ENCODE data around the gene RCN1.
"Not testable (repeated sequence)": the region's sequence is repeated elsewhere in the genome, so short reads cannot be mapped to it uniquely, and the experiment has no call there.

RCN1 gene

DNA sequence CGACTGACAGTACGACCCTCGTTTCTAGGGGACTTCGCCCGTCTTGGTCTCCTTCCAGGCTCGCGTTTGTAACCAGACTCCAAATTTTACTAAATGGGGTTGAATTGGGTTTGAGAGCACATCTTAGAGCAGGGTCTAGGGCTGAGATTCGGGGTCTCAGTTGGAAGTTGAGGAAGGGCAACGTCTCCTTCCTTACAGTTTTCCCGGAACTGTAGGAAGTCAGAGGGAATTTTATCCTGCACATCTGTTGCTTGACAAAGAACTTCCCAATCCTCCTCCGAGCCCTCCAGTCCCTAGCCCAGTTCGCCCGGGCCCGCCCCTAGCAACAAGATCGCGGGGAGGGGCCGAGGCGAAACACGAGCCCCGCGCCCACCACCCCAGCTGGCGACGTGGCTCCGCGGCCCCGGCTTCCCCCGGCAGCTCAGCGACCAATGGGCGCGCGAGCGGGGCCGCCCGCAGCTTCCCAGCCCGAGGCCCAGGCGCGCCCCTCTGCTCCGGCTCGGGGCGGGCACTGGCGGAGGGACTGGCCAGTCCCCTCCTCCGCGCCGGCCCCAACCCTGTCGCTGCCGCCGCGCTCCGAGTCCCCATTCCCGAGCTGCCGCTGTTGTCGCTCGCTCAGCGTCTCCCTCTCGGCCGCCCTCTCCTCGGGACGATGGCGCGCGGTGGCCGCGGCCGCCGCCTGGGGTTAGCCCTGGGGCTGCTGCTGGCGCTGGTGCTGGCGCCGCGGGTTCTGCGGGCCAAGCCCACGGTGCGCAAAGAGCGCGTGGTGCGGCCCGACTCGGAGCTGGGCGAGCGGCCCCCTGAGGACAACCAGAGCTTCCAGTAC lies at the start of gene RCN1:
Gene RCN1 (plus strand): TSS at position 530 of the 826 bp plus-strand sequence. CDS start 123 bp downstream, at position 653.
- DNase-seq: peak; percentile 17 to 56

DNA sequence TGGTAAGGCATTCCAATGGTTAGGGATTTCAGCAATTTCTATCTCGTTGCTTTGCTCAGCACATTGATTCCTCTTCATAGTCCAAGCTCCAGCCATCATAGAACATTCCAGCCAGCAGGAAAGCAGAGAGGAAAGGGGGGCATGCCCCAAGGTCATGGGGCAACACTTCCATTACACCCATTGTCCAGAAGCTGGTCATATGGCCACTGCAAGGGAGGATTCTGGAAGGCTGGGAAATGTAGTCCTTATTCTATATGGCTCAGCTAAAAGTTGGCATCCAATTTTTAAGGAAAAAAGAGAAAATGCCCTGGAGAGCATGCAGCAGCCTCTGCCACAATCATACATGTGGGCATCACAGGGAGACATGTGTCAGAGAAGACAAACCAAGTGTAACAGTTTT lies 47.1 kb upstream of the RCN1 start:
- DNase-seq: no peak

DNA sequence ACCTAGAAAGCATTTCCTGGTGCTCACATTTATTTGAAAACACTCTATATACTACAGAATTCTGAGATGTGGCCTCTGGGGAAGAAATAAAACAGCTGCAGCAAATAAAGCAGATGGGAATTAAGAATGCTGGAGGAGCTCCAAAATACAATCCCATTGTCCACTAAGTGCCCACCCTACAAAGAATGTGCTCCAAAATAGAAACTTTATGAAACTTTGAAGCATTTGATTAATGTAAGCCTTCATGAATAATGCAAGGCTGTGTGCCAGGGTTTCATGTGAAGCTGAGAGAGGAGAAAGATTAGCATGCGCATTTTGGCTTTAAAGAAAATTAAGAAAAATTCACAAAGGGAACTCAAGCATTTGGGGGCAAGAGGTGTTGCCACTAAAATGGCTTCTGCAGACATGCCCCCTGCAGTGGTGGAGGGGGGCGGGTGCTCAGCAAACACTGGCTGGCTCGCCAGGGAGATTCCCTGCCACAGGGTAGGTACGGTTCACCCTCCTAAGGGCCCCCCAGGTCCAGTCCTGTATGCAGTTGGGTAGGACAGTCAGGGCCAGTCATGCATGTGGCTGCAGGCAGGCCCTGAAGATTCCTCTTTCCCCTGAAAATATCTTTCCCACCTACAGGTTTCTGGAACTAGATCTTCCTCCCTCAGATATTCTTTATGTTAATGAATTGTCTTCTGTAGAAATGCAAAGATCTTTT lies 46.6 kb upstream of the RCN1 start:
- no peak for DNase-seq

DNA sequence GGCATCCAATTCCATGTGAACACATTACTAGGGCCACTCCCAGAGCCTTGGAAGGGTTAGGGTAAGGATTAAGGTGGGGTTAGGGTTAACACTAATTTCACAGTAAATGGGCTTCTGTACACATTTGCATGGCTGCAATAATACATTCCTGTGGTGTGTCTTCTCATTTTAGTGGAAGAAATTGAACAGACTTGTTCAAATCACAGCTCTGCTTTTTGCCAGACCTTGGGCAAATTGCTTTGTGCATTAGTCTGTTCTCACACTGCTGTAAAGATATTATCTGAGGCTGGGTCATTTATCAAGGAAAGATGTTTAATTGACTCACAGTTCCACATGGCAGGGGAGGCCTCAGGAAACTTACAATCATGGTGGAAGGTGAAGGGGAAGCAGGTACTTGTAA lies 45.4 kb upstream of the RCN1 start:
- DNase-seq: no peak

DNA sequence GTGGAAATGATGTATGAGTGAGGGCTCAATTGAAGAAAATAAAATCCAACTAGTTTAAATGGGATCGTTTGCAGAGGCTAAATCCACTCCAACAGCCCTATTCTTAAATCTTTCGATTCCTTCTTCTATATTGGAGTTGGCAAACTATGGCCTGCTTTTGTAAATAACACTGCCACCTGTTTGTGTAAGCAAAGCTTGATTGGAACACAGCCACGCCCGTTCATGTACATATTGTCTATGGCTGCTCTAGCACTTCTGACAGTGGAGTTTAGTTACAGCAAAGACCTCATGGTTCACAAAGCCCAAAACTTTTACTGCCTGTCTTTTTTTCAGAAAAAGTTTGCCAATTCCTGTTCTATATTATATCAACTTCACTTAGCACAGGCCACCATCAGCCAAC lies 40.6 kb upstream of the RCN1 start:
- DNase-seq: no peak

DNA sequence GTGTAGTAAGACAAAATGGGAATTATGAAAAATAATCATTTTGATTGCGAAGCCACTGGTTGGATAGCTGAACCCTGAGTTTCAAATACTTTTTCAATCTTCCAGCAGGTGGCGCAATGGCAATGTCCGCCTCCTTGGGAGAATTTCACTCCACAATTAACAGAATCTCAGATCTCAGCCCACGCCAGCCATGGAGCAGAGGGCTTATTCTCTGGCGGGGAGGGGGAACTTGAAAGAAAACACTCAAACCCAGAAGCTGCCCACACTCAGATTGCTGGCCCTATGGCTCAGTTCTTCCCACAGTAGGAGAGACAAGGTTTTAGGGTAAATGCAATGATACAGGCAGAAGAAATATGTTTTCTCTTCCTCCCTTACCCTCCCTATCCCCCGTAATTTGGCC lies 38.7 kb upstream of the RCN1 start:
- peak in 1 of 2 donors; percentile 7 for DNase-seq

DNA sequence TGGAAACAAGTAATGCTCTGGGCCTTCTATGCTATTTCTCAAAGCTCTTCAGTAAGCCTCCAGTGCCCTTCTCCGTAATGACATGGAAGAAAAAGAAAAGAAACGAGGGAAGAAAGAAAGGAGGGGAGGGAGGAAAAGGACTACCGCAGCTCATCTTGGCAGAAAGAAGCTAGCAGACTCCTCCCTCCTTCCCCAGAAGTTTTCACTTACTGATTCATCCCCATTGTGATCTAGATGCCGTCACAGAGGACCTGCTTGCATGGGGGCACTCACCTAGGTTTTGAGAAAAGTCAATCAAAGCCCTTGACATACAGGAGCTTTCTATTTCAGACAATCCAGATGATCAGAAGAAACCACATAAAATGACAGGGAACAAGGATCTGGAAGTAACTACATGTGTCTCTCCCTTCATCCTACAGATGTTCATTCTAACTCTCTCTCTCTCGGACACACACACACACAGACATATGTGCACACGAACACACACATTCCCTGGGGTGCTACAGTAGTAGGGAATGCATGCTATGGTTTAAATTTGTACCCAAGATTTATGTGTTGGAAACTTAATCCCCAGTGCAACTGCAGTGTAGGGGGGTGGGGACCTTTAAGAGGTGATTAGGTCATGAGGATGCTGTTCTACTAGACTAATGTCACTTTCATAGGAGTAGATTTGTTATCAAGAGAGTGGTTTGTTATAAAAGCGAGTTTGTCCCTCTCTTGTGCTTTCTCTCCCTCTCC lies 37.6 kb upstream of the RCN1 start:
- no peak for DNase-seq

DNA sequence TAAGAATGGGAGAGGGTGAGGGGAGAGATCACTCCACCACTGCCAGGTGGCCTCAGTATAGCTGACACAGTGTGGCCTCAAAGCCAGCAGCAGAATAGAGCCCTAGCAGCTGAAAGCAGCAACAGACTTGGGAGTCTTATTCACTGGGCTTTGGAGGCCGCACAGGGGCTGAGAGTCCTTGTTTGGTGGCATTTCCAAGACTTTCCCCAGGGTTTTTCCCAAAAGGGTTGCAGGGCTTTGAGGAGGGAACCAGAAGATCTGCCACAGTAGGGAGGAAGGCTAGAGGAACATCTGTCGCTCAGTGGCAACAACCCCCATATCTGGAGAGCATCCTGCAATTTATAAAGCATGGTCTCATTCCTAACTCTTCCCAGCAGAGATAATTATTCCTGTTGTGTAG lies 35.0 kb upstream of the RCN1 start:
- no peak for DNase-seq

DNA sequence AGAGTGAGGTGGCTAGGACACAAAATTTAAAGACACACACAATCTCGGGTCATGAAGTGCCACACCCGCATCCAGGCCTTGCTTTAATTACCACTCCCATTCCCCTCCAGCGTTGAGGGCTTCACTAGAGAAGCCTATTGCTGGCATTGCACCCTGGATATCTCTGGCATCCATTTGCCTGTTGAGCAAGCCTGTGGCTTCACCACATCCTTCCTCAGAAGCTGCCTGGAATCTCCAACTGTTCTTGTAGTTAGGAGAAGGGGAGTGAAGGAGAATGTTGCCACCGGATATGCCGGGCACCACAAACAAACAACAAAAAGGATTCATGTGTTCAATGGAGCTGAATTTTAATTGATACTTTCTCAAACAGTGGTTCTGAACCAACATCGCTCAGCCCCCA lies 34.4 kb upstream of the RCN1 start:
- peak in 1 of 2 donors; percentile 13 for DNase-seq

DNA sequence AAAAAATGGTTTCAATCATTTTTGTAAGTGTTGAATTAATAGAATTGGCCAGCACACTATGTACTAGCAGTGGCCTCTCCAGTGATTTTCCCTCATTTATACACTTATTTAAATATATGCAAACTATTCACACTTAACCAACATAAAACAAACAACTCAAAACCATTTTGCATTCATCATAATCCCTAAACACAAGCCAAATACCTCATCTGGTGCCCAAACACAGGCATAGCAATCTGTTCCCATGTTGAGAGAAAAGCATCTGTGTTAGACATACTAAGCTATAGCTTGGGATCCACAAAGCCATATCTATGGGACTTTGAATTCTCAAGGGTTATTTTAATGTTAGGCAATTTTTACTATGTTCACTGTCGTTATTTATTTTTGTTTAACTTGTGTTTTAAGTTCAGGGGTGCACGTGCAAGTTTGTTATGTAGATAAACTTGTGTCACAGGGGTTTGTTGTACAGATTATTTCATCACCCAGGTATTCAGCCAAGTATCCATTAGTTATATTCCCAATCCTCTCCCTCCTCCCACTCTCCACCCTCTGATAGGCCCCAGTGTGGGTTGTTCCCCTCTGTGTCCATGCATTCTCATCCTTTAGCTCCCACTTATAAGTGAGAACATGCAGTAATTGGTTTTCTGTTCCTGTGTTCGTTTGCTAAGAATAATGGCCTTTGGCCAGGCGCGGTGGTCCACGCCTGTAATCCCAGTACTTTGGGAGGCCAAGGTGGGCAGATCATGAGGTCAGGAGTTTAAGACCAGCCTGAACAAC lies 31.0 kb upstream of the RCN1 start:
- DNase-seq: no peak

DNA sequence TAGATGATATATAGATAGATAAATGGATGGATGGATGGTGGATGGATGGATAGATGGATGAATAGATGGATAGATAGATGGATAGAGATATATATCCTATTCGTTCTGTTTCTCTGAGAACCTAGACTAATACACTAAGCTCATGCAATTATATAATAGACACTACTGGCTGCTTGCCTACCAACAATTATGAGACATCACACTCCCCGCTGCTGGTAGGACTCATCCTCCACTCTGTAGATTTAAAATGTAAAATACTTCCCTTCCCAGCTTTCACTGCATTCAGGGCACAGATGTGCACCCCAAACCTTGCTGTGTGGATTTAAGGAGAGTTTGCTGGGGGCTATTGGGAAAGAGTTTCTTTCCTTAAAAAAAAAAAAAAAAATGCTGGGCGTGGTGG lies 28.3 kb upstream of the RCN1 start:
- DNase-seq: no peak

DNA sequence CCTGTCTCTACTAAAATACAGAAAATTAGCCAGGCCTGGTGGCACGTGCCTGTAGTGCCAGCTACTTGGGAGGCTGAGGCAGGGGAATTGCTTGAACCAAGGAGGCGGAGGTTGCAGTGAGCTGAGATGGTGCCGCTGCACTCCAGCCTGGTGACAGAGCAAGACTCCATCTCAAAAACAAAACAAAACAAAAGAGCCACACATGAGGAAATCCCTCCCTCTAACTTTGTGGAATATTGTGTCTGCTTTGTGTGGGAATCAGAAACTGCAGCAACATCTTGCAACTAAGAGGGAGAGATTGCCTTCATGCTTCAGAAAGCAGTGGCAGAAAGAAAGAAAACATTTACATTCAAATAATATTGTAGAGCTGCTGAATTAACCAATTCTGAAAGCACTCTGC lies 27.8 kb upstream of the RCN1 start:
- not testable (repeated sequence) for DNase-seq

DNA sequence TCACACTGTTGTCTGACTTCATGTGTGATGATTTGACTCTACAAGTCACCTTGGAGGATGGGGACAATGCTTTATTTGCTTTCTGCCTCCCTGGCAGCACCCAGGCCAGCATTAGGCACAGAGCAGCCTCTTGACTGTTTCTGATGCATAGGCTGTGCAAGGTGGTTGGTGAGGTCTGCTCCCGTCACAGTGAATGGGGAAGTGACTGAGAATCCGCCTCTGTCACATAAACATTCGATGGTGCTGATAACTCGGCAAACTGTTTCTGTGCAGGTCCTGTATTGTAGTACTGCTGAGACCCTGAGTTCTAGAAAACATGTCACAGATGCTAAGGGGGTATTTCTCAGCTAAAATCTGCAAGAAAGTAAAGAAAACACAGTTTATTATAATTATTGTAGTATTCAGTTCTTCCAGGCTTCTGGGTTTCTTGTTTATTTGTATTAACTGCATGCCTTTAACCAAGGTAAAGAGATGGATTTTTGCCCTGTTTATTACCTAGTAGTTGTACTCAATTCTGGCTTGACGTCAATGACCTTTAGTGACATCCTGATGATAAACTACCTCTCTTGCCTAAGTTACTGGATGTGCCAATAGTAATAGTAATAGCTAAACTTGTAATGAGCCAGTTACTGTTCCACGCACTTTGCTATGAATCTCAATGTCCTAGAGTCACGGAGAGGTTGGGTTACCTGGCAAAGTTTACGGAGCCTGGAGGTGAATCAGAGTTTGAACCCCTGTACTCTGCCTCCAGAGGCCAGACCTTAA lies 24.8 kb upstream of the RCN1 start:
- no peak for DNase-seq

DNA sequence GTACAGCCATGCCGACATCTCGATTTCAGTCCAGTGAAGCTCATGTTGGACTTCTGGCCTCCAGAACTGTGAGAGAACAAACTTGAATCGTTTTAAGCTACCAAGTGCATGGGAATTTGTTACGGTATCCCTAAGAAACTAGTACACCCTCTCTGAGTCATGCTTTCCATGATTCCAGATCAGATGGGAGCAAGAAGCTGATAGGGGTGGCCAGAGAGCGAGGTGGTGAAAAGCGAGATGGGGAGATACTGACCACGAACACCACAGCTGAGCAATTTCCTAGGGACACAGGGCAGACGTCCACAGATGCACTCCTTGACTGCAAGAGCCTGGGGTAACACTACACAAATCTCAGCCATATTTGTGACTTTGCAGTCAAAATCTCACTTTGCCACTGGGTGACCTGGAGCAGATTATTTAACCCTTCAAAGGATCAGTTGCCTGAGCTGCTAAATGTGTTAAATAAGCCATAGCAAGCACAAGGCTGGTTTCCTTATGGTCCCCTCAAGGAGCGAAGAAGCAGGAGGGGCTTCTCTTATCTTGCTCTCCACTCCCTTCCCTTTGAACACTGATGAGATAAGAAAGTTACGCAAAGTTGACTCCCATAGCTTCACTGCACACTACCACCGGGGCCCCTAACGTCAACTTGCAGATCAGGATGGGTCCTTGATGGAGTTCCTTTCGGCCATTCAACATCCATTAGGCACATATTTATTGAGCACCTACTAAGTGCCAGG lies 22.6 kb upstream of the RCN1 start:
- DNase-seq: no peak

DNA sequence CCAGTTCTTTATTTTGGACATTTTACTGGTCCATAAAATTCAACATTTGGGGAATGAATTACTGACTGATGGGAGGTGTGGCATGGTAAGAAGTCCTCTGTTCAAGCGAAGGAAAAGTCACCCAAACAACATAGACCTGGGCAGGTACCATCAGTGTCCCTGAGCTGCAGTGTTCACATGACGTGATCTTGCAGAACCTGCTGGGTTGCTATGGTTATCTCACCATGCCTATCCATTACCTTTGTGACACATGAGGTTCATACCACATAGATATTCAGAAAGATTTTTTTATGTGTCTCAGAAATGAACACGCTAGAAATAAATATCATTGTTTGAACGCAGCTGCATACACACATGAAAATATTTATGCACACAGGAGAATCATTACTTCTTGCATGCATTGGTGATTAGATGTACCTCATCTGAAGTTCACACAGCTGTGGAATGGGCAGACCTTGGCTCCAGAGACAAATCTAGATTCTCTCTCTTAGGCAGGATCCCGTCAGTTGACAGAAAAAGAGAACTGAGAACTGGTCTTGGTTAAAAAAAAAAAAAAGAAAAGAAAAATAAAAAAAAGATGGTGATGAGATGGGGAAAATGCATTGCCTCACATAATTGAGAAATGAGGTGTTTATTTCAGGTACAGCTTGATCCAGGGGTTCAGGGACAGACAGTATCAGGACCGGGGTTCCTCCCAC lies 21.4 kb upstream of the RCN1 start:
- DNase-seq: no peak

DNA sequence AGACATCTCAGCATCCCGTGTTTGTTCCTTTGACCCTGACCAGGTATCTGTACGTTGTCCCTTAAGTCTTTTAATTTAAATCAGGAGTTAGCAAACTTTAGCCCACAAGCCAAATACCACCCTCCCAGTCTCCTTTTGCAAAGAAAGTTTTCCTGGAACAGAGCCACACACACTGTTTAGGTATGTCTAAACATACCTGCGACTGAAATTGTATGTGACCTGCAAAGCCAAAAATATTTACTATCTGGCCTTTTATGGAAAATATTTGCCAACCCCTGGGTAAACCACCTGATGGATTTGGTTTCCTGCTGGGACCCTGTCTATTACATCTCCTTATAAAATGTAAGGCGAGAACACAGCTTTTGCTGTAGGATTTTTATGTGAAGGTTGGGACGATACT lies 20.2 kb upstream of the RCN1 start:
- DNase-seq: no peak

DNA sequence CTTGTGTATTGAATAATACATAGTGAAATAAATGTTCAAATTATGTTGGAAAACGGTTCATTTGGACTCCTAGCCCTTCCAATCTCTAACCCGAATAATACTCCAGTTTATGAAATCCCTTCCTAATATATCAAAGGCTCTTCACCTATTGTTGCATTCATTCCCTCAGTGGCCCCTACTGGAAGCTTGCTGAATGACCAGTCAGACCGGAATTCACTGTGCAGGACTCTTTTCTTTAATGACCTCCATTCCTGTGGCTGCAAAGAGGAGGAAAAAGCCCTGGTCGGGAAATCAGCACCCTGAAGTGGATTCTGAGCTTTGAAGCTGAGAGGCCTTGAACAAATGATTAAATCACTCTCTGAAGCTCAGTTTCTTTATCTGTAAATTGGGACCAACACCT lies 19.1 kb upstream of the RCN1 start:
- no peak for DNase-seq

DNA sequence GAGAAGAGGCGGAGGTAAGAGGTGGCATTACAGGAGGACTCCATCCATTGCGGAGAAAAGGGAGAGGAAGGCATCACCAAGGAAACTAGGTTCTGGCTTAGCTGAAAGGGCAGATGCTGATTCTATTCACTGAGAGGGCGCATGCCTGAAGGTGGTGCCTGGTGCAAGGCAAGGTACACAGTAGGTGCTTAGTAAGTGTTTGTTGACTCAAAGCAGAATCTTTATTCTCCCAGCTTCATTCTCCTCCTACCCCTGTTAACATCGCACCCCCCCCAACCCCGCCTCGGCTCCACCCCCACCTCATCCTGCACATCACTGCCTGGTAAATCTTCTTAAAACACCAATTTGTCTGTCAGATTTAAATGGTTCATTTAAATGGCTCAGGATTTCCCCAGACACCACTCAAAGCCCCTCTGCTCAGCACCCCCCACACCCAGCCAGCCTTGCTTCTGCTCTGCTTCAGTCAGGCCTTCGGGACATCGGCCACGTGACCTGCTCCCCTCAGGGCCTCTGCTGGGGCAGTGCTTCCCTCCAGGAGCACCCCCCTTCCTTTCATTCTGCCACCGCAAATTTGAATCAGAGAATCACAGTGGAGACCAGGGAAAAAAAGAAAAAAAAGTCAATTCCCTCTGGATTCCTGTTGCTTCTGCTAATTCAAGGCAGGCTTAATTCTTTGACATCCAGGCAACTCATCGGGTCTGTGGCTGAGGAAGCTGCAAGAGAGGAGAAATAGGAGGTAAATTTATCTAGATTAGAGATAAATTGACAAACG lies 17.8 kb upstream of the RCN1 start:
- DNase-seq: no peak

DNA sequence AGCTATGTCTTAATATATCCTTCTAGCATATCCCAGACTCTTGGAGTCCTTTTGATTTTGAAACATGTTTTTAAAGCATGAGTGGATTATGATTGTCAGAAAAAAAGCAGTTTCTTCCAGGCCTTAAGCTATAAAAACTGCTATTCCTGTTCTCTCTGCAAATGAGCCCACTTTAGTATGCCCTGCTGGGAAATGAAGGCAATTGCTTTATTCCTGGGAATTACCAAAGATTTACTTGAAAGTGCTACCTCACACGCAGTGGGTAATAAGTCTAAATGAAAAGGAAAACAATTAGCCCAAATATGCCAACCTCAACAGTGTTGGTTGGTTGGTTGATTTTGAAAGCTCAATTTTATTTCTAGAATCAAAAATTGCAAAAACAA lies 17.2 kb upstream of the RCN1 start:
- no peak for DNase-seq

DNA sequence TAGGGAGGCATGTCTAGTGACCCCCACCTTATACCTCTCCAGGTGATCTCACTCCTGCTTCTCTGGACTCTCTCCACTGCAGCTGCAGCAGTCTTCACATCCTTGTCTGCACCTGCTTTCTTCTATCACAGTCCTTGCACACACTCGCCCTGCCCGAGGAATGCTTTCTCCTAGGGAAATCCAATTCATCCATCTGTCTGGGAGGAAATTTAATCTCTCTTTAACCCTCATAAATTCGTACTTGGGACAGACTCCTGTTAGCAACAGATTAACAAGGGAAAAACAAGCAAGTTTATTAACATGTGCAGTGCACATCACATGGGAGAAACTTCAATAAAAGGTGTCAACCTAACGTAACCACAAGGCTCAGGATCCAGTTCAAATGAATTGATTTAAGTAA lies 11.3 kb upstream of the RCN1 start:
- DNase-seq: no peak
